GM19035 (cell line): ENCODE data around the gene TPI1.
A peak's percentile ranks its signal among the peaks of the same experiment; 100 is the strongest.
"Not testable (repeated sequence)": the region's sequence is repeated elsewhere in the genome, so short reads cannot be mapped to it uniquely, and the experiment has no call there.

Experiments used
- ATAC-seq: cut with Tn5 transposase; IDR thresholded peaks from one replicate; pipeline ENCODE4 v1.9.1; 2021; ENCODE audit not compliant: unreplicated experiment

TPI1 gene

DNA sequence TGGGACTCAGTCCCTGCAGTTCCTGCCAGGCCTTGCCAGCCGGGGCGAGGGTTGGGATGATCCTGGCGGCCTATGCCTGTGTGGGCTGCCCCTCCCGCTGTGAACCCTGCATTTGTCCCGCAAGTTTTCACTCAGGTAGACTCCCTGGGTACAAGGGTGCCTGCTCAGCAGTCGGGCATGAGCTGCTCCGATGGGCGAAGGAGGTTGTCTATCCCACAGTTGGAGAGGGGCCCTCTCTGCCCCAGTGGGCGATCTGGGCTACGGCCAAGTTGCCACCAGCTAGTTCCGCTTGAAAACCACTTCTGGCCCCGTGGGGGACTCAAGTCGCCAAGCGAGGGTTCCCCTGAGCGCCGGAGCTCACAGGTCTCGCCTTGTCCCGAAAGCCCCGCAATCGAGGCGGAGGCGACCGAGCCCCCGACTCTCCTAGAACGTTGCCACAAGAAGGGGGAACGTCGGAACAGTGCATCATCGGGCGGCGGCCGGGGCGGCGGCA is 365 bp upstream of the TPI1 start:
- peak; percentile 7 for ATAC-seq

DNA sequence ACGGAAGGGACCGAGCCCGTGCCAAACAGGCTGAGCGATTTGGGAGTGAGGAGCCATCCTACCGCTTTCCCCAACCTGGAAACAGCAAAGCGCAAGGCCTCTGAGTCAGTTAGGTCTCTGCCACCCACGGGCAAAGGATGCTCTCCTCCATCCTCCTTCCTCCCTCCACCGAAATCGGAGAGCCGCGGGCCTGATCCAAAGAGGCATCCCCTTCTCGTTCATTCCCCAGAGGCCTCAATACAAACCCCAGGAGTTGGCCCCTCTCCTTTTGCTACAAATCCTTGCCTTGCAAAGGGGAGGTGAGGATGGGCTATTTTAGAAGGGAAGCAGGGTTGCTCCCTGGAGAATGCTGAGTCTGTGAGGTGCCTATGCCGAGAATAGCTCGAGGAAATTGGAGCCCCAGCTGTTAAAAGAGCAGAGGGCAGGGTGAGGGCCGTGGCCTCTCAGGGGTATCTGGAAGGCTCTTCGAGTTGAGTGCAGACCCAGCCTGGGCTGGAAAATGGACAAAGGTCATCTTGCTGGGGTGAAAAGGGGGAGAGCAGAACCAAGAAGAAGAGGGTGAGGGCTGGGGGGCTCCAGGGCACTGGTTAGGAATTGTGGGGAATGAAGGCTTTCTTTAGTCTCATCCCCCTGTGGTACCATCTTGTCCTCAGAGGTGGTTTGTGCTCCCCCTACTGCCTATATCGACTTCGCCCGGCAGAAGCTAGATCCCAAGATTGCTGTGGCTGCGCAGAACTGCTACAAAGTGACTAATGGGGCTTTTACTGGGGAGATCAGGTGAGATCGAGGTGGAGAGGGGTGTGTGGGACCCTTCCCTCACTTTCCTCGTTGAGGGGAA is 1.1 kb downstream of the TPI1 start:
- no peak for ATAC-seq

DNA sequence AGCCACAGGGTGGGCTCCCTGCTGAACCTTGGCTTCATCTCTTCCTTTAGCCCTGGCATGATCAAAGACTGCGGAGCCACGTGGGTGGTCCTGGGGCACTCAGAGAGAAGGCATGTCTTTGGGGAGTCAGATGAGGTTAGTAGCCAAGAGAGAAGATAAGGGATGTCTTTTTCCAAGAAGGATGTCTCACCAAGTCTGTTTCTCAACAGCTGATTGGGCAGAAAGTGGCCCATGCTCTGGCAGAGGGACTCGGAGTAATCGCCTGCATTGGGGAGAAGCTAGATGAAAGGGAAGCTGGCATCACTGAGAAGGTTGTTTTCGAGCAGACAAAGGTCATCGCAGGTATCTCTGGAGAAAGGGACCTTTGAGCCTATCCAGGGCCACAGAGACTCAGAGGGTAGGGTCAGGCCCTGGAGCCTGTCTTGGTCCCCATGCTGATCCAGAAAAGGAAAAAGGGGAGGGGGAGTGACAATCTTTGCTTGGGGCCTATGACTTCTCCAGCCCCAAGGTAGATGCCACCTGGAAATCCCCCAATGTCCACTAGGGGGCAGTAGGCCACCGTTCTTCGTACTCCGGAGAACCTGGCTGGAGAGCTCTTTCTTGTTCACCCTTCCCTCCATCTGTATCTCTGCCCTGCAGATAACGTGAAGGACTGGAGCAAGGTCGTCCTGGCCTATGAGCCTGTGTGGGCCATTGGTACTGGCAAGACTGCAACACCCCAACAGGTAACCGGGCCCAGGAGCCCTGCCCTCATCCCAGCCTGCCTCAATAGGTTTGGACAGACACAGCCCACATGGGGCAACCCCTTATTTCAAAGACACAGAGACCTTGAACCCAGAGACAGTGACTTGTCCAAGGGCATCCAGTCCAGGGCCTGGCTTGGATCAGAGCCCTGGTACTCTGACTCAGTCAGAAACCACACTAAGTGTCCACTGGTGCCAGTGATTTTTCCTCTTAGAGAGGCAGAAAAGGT is 2.0 kb downstream of the TPI1 start:
- ATAC-seq, result no peak

DNA sequence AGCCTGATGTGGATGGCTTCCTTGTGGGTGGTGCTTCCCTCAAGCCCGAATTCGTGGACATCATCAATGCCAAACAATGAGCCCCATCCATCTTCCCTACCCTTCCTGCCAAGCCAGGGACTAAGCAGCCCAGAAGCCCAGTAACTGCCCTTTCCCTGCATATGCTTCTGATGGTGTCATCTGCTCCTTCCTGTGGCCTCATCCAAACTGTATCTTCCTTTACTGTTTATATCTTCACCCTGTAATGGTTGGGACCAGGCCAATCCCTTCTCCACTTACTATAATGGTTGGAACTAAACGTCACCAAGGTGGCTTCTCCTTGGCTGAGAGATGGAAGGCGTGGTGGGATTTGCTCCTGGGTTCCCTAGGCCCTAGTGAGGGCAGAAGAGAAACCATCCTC is 3.0 kb downstream of the TPI1 start:
- ATAC-seq, result not testable (repeated sequence)

DNA sequence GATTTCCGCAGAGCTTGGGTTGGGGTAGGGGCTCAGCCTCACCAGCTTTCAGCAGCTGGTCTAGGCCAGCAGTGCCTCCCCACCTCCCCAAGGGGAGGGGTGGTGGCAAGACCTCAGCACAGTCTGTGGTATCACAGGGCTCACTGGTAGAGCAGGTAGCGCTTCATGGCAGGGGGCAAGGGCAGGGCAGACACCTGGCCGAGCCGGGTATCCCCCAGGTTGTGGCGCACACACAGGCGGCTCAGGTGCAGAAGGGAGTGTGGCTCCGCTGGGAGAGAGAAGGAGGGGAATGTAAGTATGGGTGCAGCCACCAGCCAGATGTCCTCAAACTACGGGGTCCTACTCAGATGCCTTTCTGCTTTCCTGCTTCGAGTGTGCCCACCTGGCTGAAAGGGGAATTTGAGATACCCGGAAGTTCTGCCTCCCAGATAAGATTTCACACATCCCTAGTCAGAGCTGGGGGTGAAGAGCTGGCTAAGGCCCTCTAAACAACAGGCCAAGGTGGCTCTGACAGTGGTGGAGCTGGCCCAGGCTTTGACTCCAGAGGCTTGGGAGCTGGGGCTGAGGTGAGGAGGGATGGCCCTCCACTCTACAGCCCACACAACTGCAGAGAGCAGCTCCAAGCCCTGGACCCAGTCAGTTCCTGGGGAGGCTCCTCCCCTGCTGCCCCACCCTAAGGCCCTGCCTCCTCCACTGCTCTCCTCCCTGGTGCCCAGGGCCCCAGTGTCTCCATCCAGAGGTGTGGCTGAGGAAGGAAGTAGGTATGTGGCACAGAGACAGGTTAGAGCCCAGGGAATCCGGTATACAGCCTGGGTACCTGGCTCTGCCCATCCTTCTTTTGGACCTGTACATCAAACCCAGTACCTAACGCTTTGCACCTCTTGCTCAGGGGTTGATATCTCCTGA is 4.0 kb downstream of the TPI1 start:
- no peak for ATAC-seq

DNA sequence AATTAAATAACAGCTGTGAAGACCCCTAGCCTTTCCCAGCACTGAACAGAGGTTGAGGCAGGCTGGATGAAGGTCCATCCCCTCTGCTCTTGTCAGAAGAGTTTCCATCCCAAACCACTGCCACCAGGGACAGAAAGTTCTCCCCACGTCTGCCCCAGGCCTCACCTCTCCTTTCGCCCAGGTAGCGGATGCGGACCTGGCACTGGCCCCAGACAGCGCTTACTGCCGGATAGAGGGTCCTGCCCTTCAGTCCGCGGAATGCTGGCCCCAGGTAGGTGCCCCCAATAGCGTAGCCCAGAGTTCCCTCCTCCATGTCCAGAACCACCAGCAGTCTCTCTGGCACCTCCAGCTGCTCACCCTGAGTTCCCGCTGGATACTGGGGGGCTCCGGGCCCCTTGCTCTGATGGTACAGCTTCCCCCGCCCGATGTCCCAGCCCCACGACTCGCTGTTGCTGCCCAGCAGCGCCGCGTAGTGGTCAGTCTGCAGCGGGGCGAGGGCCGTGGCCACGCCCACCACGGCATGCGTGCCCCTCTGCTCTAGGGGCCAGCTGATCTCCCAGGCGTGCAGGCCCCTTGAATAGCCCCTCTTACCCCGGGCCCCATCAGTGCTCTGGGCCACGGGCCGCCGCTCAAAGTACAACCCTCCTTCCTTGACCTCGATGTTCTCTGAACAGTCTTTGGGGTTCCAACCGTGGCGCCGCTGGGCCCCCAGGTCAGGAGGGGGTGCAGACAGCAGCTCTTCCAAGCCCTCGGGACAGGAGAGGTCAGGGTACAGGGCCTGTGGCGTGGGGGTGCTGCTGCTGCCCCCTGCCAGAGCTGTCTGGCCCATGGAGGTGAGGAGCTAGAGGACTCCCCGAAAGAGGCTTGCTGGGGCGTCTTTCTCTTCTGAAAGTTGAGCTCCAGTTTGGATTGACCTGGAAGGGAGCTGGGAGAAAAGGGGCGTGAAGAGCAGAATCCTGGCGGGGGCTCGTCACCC is 5.0 kb downstream of the TPI1 start:
- peak; percentile 30 for ATAC-seq

DNA sequence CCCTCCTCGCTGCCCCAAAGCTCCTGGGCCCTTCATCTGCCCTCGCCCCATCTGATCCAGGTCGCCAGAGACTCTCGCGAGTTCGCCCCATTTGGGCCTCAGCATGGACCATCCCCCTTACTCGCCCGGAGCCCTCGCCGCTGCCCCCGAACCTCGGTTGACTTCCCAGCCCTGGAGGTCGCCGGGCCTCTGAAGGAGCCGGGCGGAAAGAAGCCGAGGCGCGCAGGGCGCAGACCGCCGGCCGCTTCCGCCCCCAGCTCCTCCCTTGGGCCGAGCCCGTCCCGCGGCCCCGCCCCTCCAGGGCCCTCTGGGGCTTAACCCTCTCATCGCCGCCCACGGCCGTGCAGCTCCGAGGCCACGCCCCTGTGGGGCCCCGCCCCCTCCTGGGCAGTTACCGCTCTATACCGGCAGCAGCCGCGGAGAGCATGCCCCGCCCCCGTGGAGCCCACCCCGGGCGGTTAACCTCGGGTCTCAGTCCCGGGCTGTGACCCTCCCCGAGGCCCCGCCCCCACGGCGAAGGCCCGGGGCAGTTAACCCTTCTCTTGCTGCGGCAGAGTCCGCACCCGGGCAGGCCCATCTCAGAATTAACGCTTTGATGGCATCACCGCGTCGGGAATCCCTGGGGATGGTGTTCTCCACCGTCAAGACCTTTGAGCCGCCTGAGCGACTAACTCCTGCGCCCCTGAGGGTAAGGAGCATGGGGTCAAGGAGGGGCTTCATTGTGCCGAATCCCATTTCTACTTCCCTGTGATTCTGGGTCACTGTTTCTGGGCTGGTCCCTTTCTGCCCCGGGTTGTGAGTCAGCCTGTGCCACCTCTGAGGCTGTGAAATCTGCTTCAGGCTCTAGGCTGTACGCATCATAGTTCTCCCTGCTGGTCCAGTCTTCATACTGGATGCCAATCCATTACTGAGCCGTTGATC is 6.0 kb downstream of the TPI1 start, which contains the start of gene SPSB2:
Gene SPSB2, minus strand, starts transcription at position 210 of the 921 bp plus-strand sequence. CDS start 402 bp downstream, outside the sequence.
- ATAC-seq, result peak; percentile 68

DNA sequence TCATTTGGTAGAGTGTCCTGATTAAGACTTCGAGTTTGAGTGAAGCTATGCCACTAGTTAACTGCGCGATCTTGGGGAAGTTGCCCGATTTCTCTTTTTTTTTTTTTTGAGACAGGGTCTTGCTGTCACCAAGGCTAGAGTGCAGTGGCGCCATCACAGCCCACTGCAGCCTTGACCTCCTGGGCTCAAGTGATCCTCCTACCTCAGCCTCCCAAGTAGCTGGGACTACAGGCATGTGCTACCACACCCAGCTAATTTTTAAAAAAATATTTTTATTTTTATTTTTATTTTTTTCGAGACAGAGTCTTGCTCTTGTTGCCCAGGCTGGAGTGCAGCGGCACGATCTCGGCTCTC is 6.7 kb downstream of the TPI1 start:
- not testable (repeated sequence) for ATAC-seq

DNA sequence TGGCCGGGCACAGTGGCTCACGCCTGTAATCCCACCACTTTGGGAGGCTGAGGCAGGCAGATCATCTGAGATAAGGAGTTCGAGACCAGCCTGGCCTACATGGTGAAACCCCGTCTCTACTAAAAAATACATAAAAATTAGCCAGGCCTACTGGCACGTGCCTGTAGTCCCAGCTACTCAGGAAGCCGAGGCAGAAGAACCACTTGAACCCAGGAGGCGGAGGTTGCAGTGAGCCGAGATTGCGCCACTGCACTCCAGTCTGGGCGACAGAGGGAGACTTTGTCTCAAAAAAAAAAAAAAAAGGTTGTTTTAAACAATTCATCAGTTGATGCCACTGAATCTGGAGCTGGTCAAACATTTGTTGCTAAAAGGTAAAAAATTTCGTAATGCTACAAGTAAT is 12.5 kb downstream of the TPI1 start:
- ATAC-seq, result not testable (repeated sequence)

DNA sequence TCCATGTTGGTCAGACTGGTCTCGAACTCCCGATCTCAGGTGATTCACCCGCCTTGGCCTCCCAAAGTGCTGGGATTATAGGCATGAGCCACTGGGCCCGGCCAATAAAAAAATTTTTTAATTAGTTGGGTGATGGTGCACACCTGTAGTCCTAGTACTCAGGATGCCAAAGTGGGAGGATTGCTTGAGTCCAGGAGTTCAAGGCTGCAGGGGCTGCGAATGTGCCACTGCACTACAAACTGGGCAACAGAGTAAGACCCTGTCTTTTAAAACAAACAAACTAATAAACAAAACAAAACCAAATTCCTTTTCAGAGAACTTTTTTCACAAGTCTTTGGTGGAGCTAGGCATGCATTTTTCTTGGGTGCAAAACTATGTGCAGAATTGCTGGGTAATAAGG is 15.9 kb downstream of the TPI1 start:
- ATAC-seq, result no peak

DNA sequence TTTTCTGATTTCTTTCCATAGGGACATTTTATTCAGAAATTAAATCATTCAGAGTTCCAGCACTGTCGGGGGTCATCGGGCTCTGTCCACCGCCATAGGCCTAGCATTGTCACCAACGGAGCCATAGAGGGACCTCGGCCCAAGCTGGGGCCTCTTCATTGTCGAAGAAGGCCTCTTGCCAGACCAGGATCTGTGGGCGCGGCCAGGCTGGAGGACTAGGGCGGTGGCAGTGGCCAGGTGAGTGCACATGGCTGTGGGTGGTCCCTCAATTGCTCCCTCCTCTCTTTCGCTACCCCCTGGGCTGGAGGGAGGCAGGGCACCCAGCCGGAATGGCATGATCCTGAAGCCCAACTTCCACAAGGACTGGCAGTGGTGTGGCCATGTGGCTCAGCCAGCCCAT is 16.4 kb downstream of the TPI1 start:
- no peak for ATAC-seq

DNA sequence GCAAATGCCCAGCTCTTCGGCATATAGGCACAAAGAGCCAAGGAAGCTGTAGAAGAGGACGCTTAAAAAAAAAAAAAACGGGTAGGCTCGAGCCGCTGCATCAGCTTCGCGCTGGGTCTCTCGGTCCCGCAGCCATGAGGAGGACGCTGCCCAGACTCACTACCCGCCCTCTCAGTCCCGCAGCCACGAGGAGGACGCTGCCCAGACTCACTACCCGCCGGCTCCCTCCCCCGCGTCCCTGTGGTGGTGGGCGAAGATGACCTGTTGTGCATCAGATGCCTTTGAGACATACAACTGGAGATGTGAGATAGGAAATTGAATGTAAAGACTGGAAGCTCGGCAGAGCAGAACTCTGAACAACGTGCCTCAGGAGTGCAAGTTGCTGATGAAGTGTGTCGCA is 17.2 kb downstream of the TPI1 start:
- ATAC-seq, result no peak

DNA sequence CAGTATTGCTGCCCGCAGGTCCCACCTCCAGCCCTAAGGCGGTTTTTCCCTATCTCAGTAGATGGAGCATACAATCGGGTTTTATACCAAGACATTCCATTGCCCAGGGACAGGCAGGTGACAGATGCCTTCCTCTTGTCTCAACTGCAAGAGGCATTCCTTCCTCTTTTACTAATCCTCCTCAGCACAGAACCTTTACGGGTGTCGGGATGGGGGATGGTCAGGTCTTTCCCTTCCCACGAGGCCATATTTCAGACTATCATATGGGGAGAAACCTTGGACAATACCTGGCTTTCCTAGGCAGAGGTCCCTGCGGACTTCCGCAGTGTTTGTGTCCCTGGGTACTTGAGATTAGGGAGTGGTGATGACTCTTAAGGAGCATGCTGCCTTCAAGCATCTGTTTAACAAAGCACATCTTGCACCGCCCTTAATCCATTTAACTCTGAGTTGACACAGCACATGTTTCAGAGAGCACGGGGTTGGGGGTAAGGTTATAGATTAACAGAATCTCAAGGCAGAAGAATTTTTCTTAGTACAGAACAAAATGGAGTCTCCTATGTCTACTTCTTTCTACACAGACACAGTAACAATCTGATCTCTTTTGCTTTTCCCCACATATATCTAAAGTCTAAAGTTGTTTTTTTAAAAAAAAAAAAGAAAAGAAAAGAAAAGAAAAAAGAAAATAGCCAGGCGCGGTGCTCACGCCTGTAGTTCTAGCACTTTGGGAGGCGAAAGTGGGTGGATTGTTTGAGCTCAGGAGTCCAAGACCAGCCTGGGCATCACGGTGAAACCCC is 19.1 kb downstream of the TPI1 start:
- not testable (repeated sequence) for ATAC-seq

DNA sequence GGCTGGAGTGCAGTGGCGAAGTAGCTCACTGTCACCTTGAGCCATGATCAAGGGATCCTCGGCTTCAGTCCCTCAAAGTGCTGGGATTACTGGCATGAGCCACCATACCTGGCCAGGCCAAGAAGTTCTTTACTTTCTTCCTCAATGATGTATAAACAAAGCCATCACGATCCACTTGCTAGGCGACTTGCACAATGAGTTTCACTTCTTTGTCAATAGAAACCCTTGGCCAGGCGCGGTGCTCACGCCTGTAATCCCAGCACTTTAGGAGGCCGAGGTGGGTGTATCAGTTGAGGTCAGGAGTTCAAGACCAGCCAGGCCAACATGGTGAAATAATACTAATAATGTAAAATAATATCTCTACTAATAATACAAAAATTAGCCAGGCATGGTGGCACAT is 20.1 kb downstream of the TPI1 start:
- no peak for ATAC-seq

DNA sequence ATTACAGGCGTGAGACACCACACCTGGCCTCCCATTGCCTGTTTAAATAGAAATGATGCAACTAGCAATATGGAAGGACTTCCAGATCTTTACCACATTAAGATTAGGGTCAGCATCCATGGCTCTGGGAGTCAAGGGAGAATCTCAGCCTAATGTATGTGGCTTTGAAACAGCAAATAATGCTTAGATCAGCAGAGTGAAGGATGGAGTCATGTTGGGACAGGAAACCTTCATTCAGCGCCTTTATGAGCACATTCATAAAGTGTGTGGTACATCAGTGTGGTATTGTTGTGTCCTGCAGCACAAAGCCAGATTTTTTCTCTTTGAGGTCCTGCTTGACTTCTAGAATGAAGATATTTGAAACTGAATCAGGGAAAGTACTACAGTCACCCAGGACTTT is 21.0 kb downstream of the TPI1 start:
- no peak for ATAC-seq

DNA sequence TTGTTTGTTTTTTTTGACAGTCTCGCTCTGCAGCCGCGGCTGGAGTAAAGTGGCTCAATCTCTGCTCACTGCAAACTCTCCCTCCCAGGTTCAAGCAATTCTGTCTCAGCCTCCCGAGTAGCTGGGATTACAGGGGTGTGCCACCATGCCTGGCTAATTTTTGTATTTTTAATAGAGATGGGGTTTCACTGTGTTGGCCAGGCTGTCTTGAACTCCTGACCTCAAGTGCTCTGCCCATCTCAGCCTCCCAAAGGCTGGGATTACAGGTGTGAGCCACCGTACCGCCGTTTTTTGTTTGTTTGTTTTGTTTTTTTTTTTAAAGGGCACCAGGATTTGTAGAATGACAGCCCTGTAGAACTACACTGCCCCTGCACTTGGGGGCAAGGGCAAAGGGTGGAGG is 21.5 kb downstream of the TPI1 start:
- ATAC-seq, result not testable (repeated sequence)

DNA sequence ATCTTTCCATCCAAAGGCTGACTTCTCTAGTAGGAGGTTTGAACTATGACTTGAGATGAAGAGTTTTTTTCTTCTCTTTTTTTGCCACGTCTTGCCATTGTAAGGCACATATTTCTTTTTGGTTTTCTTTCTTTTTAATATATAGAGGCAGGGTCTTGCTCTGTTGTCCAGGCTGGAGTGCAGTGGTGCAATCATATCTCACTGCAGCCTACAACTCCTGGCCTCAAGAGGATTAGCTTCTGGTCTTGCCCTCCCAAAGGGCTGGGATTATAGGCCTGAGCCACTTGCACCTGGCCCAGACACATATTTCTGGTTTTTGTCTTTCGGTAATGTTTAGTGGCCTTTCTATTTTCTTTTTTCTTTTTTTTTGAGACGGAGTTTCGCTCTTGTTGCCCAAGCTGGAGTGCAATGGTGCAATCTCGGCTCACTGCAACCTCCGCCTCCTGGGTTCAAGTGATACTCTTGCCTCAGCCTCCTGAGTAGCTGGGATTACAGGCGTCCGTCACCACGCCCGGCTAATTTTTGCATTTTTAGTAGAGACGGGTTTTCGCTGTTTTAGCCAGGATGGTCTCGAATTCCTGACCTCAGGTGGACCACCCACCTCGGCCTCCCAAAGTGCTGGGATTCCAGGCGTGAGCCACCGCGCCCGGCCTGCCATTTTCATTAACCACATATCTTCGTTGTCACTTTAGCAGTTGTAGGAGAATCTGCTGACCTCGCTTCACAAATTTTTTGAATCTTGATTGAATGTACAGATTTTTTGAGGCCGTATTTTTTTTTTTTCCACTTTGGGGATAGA is 22.6 kb downstream of the TPI1 start:
- ATAC-seq, result not testable (repeated sequence)
